DOHH2 (cell line): Measurements from ENCODE around the gene S100A10.

Experiments
- CTCF ChIP-seq: fragments of 200-600 bp; sonication (generic); IDR thresholded peaks from one replicate; pipeline ENCODE4 v1.5.1; 2014; ENCODE audit warnings: antibody characterized with exemption, mild to moderate bottlenecking, low read depth, low read length; ENCODE audit not compliant: poor library complexity, severe bottlenecking
- EZH2phosphoT487 ChIP-seq: fragments of 200-600 bp; sonication (generic); IDR thresholded peaks from 2 replicates; pipeline ENCODE4 v1.6.1; 2017; ENCODE audit warnings: borderline replicate concordance, mild to moderate bottlenecking, antibody characterized with exemption, low read length, moderate library complexity, mixed read lengths

DNA sequence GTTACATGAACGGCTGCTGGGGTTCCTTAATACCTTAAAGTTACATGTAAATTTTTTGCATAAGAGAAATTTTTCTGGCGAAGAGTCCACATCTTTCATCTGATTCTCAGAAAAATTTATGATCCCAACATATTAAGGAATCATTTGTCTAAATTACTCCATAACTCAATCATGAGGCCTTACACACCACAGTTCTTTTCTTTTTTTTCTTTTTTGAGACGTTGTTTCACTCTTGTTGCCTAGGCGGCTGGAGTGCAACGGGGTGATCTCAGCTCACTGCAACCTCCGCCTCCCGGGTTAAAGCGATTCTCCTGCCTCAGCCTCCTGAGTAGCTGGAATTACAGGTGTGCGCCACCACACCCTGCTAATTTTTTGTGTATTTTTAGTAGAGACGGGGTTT lies 45.2 kb upstream of the S100A10 start:
- TF ChIP-seq CTCF = no peak
- TF ChIP-seq EZH2phosphoT487 = no peak
